ENCODE data around the gene MCF2L2. TPM values are rescaled to one million over a fixed set of nuclear protein-coding genes. Genes with fewer than 3 reads are reported as not detected.

MCF2L2 gene
- total RNA-seq, 1 donor from 2014 or later = 2.0 TPM

GRCh38 chr3:183144363-183144762 lies 284.1 kb downstream of the MCF2L2 start:
- TF ChIP-seq CTCF (IDR thresholded peaks at IDR 0.05) = no peak
- TF ChIP-seq POLR2A (IDR thresholded peaks at IDR 0.05) = no peak
- no peak for TF ChIP-seq POLR2AphosphoS5 (IDR thresholded peaks at IDR 0.05; ENCODE audit: insufficient read depth in 1 of 2, low read depth in 1 of 2)
- no peaks in the 10 kb centered on the region for H3K36me3 ChIP-seq
- H3K27ac ChIP-seq = no peak overlapping the region
- H3K27me3 ChIP-seq = no peaks in the 10 kb centered on the region
- no peak overlapping the region for H3K4me3 ChIP-seq
- DNase-seq (ENCODE audit: extremely low spot score in 2 of 2) = no peak
- intact Hi-C loops (cut with DNase I) = no loop called here
- no peaks in the 10 kb centered on the region for H3K4me1 ChIP-seq
- H3K9me3 ChIP-seq = no peaks in the 10 kb centered on the region

- DNase-seq (ENCODE audit: extremely low spot score in 2 of 2) = no peak
- Histone ChIP-seq H3K4me3 (no peak overlapping the region), H3K36me3 (no peaks in the 10 kb centered on the region), H3K9me3 (no peaks in the 10 kb centered on the region), H3K4me1 (no peaks in the 10 kb centered on the region), H3K27ac (no peak overlapping the region), H3K27me3 (no peaks in the 10 kb centered on the region)
- intact Hi-C loops (cut with DNase I) = no loop called here
- no peak for TF ChIP-seq POLR2A (IDR thresholded peaks at IDR 0.05)
- TF ChIP-seq POLR2AphosphoS5 (IDR thresholded peaks at IDR 0.05; ENCODE audit: insufficient read depth in 1 of 2, low read depth in 1 of 2) = no peak
- TF ChIP-seq CTCF (IDR thresholded peaks at IDR 0.05) = no peak
Measured at GRCh38 chr3:183142199-183142598, 286.2 kb downstream of the MCF2L2 start.

- H3K36me3 ChIP-seq = no peaks in the 10 kb centered on the region
- H3K9me3 ChIP-seq = no peaks in the 10 kb centered on the region
- intact Hi-C loops (cut with DNase I) = loop anchor here (1.0 kb wide), 1 partner anchor 258 kb away; no protein-coding TSS in a partner anchor
- no peak for DNase-seq (ENCODE audit: extremely low spot score in 2 of 2)
- H3K27me3 ChIP-seq = no peaks in the 10 kb centered on the region
- no peaks in the 10 kb centered on the region for H3K4me1 ChIP-seq
- no peak overlapping the region for H3K4me3 ChIP-seq
- no peak for TF ChIP-seq POLR2AphosphoS5 (IDR thresholded peaks at IDR 0.05; ENCODE audit: insufficient read depth in 1 of 2, low read depth in 1 of 2)
- TF ChIP-seq CTCF (IDR thresholded peaks at IDR 0.05) = no peak
- TF ChIP-seq POLR2A (IDR thresholded peaks at IDR 0.05) = no peak
- H3K27ac ChIP-seq = no peak overlapping the region
Measured at GRCh38 chr3:183134844-183135243, 293.6 kb downstream of the MCF2L2 start.

- no peak for TF ChIP-seq CTCF (IDR thresholded peaks at IDR 0.05)
- no peak for TF ChIP-seq POLR2A (IDR thresholded peaks at IDR 0.05)
- TF ChIP-seq POLR2AphosphoS5 (IDR thresholded peaks at IDR 0.05; ENCODE audit: insufficient read depth in 1 of 2, low read depth in 1 of 2) = no peak
- H3K9me3 ChIP-seq = no peaks in the 10 kb centered on the region
- intact Hi-C loops (cut with DNase I) = no loop called here
- no peaks in the 10 kb centered on the region for H3K4me1 ChIP-seq
- DNase-seq (ENCODE audit: extremely low spot score in 2 of 2) = no peak
- no peak overlapping the region for H3K27ac ChIP-seq
- H3K36me3 ChIP-seq = no peaks in the 10 kb centered on the region
- H3K4me3 ChIP-seq = no peak overlapping the region
- H3K27me3 ChIP-seq = no peaks in the 10 kb centered on the region
Measured at GRCh38 chr3:183132409-183132808, 296.0 kb downstream of the MCF2L2 start.

- intact Hi-C loops (cut with DNase I) = no loop called here
- Histone ChIP-seq H3K36me3 (no peaks in the 10 kb centered on the region), H3K27ac (no peak overlapping the region)
Measured at GRCh38 chr3:183131735-183132134, 296.7 kb downstream of the MCF2L2 start.

More at GRCh38 chr3:183131735-183132134, 296.7 kb downstream of the MCF2L2 start:
- Histone ChIP-seq H3K4me1 (no peaks in the 10 kb centered on the region), H3K9me3 (no peaks in the 10 kb centered on the region), H3K27me3 (no peaks in the 10 kb centered on the region), H3K4me3 (no peak overlapping the region)
- no peak for DNase-seq (ENCODE audit: extremely low spot score in 2 of 2)
- TF ChIP-seq CTCF (IDR thresholded peaks at IDR 0.05) = no peak

Data from vagina (tissue), 2 donors.